ENCODE data around the gene MPIG6B. TPM values are rescaled to one million over a fixed set of nuclear protein-coding genes. Genes with fewer than 3 reads are reported as not detected.

Gene MPIG6B
- total and polyA plus RNA-seq, 12 donors: 0.11 to 0.97 (median 0.27) TPM; not detected in 3

DNA sequence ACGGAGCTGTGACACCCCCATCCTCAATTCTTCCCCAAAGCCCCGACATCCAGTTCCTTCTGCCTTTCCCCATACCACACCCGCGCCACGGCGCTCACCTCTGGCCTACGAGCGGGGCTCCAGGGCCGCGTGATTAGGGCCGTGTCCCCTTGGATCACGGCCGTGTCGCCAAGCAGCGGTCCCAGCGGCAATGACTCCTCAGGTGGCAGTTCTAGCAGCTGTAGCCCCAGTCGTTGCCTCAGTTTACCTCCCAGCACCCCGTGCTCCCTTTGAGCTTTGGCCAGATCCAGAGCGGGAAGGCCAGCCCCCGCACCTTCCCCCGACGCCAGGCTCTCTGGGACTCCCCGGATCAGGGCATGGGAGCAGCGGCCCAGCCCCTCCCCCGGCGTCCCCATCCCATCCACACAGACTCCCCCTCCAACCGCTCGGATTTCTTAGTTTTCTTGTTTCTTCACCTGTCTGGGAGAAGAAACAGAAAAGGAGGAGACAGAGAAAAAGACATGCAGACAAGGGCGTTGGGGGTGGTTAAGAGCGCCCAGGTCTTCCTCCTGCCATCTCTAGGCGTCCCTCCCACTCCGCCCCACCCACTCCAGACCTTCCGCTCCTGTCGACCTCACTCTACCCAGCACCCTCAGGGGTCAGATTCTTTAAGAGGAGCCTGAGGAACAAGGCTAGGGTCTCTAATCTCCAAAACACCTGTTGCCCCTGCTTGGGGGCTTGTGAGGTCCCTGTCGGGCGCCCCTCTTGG, 5.8 kb downstream of the MPIG6B start, which contains the start of gene DDAH2:
DDAH2 (minus strand) TSS at position 533 of the 748 bp plus-strand sequence; CDS start at position 395, 138 bp downstream.
- peak; percentile 25 to 51 (median 44) for ATAC-seq
- DNase-seq: peak in 1 of 2 donors; percentile 32
- H3K4me3 ChIP-seq: peak within 1 kb of the TSS; percentile 66 to 95 (median 78)
- H3K27me3 ChIP-seq: no peaks in the 10 kb centered on the region
- WGBS, 2 donors: 11 to 18% methylated on average over 36 of the region's 36 CpGs
- intact Hi-C loops (cut with DNase I): loop anchor here in 6 of 10 donors (1.0 to 5.0 kb wide), 5 partner anchors 28 to 103 kb away; partner anchors contain the start of genes LY6G5C (in 1 of the 6) and VARS1 (in 1 of the 6)
- H3K27ac ChIP-seq: peak within 1 kb of the TSS; percentile 93 to 97 (median 94)
- peaks cover 0 to 73% (median 44%) of the 10 kb centered on the region in 9 donors for H3K36me3 ChIP-seq
- TF ChIP-seq, protein P1, sequence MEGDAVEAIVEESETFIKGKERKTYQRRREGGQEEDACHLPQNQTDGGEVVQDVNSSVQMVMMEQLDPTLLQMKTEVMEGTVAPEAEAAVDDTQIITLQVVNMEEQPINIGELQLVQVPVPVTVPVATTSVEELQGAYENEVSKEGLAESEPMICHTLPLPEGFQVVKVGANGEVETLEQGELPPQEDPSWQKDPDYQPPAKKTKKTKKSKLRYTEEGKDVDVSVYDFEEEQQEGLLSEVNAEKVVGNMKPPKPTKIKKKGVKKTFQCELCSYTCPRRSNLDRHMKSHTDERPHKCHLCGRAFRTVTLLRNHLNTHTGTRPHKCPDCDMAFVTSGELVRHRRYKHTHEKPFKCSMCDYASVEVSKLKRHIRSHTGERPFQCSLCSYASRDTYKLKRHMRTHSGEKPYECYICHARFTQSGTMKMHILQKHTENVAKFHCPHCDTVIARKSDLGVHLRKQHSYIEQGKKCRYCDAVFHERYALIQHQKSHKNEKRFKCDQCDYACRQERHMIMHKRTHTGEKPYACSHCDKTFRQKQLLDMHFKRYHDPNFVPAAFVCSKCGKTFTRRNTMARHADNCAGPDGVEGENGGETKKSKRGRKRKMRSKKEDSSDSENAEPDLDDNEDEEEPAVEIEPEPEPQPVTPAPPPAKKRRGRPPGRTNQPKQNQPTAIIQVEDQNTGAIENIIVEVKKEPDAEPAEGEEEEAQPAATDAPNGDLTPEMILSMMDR (IDR thresholded peaks at IDR 0.05): peak in 3 of 9 donors; percentile 34 to 77 (median 67)
- H3K9me3 ChIP-seq: no peaks in the 10 kb centered on the region
- H3K4me1 ChIP-seq: peaks cover 10 to 76% (median 46%) of the 10 kb centered on the region in 9 donors

DNA sequence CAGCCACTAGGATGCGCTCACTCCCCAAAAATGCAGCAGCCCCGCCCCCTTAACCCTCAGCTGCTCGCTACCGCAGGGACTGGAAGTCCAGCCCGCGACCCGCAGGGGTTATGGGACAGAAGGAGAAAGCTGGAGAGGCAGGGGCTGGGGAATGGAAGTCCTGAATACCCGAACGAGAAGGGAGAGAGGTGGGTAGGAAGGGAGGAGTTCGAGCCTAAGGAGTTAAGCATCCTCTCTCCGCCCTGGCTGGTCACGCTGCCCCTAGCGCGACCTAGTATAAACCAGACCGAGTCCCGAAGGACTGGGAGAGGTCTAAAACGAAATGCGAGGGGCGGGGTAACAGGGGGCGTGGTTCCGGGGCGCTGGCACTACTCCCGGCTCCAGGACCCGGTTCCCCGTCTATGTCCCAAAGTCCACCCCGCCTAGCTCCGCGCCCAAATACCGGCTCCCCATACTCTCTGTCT, 6.4 kb downstream of the MPIG6B start:
- Histone ChIP-seq H3K27ac (peak overlapping the region; percentile 93 to 97 (median 94)), H3K4me3 (peak overlapping the region; percentile 66 to 95 (median 78)), H3K4me1 (peaks cover 12 to 82% (median 52%) of the 10 kb centered on the region in 9 donors), H3K27me3 (no peaks in the 10 kb centered on the region), H3K36me3 (peaks cover 0 to 80% (median 46%) of the 10 kb centered on the region in 9 donors), H3K9me3 (no peaks in the 10 kb centered on the region)
- TF ChIP-seq, protein P1 (IDR thresholded peaks at IDR 0.05): peak in 6 of 9 donors; percentile 46 to 82 (median 67)
- DNase-seq (peak; percentile 92 to 94), ATAC-seq (peak; percentile 84 to 92 (median 90))
- 1% methylated on average over 29 of the region's 29 CpGs for WGBS, 2 donors
- intact Hi-C loops (cut with DNase I): loop anchor here in 6 of 10 donors (1.0 to 5.0 kb wide), 5 partner anchors 28 to 103 kb away; partner anchors contain the start of genes LY6G5C (in 1 of the 6) and VARS1 (in 1 of the 6)

DNA sequence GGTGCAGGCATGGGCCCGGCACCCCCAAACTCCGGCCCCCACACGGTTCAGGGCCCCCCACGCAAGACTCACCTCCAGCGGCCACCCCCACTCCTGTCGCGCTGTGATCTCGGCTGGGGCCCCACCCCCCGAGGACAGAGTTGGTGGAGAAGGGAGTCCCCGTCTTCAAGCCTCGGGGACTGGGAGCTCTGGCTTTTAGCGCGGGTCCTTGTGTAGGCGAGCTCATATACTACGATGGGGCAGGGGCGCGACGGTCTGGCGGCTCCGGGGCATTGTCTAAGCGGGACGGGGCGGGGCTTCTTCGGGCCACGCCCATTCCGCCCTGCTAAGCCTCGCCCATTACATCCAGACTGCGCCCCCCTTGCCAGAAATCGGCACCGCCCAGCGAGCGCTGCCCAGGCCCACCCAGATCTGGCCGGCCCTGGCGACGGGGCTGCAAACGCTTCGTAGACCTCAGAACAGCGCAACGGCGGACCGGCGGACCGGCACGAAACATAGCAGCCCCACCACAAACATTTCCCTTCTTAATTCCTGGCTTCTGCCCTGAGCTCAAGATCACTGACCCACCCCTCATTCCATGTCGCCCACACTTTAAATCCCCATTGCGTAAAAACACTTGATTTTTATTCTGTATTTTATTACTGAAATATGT, 6.9 kb downstream of the MPIG6B start:
- intact Hi-C loops (cut with DNase I): loop anchor here in 7 of 10 donors (1.0 to 10.0 kb wide), 7 partner anchors 29 to 105 kb away; partner anchors contain the start of genes VARS1 (in 2 of the 7) and LY6G5C (in 1 of the 7)
- H3K4me1 ChIP-seq: peaks cover 12 to 84% (median 57%) of the 10 kb centered on the region in 9 donors

More for the DNA sequence above, 6.9 kb downstream of the MPIG6B start:
- Histone ChIP-seq H3K9me3 (no peaks in the 10 kb centered on the region), H3K36me3 (peaks cover 0 to 77% (median 46%) of the 10 kb centered on the region in 9 donors), H3K4me3 (peak overlapping the region; percentile 66 to 95 (median 78)), H3K27me3 (no peaks in the 10 kb centered on the region), H3K27ac (peak overlapping the region; percentile 93 to 97 (median 94))
- DNase-seq (peak; percentile 92 to 93), ATAC-seq (peak; percentile 81 to 93 (median 90))
- TF ChIP-seq, protein P1 (IDR thresholded peaks at IDR 0.05): peak in 2 of 9 donors; percentile 14 to 22
- WGBS, 2 donors: 2% methylated on average over 46 of the region's 46 CpGs

Measured in heart right ventricle (tissue), 16 donors.